CD1c-positive myeloid dendritic cell (primary cell): ENCODE results near the gene UGCG.
A peak's percentile ranks its signal among the peaks of the same experiment; 100 is the strongest.
"Not testable (repeated sequence)": the region's sequence is repeated elsewhere in the genome, so short reads cannot be mapped to it uniquely, and the experiment has no call there.

Experiments
- DNase-seq: peaks from one replicate; pipeline ENCODE4 v3.0.0-alpha.2; 2016; ENCODE audit errors: extremely low spot score

UGCG gene

GRCh38 chr9:111953444-111953843 is 56.8 kb downstream of the UGCG start:
- DNase-seq = peak; percentile 63

GRCh38 chr9:111955048-111955447 is 58.4 kb downstream of the UGCG start:
- no peak for DNase-seq

- DNase-seq = peak; percentile 89
These were observed 61.4 kb downstream of the UGCG start for GRCh38 chr9:111957856-111958631.

- peak; percentile 92 for DNase-seq
These were observed 63.1 kb downstream of the UGCG start for GRCh38 chr9:111959468-111960359.

GRCh38 chr9:111960485-111960884 is 63.9 kb downstream of the UGCG start:
- not testable (repeated sequence) for DNase-seq

- no peak for DNase-seq
These were observed 64.4 kb downstream of the UGCG start for GRCh38 chr9:111961009-111961408.

GRCh38 chr9:111961575-111961974 is 65.0 kb downstream of the UGCG start:
- no peak for DNase-seq

GRCh38 chr9:111962021-111962420 is 65.4 kb downstream of the UGCG start:
- DNase-seq = no peak

GRCh38 chr9:111963995-111964394 is 67.4 kb downstream of the UGCG start:
- DNase-seq = no peak

- DNase-seq = no peak
These were observed 69.0 kb downstream of the UGCG start for GRCh38 chr9:111965566-111966019.

GRCh38 chr9:111966124-111966723 is 69.6 kb downstream of the UGCG start:
- DNase-seq = no peak

GRCh38 chr9:111966861-111967291 is 70.3 kb downstream of the UGCG start:
- DNase-seq = no peak

GRCh38 chr9:111967621-111968020 is 71.0 kb downstream of the UGCG start:
- no peak for DNase-seq

- no peak for DNase-seq
These were observed 72.4 kb downstream of the UGCG start for GRCh38 chr9:111969061-111969460.

GRCh38 chr9:111969622-111970021 is 73.0 kb downstream of the UGCG start:
- DNase-seq = no peak

- DNase-seq = no peak
These were observed 74.2 kb downstream of the UGCG start for GRCh38 chr9:111970827-111971226.

GRCh38 chr9:111974092-111974681 is 77.6 kb downstream of the UGCG start:
- DNase-seq = no peak

GRCh38 chr9:111975709-111976108 is 79.1 kb downstream of the UGCG start:
- no peak for DNase-seq

- no peak for DNase-seq
These were observed 82.0 kb downstream of the UGCG start for GRCh38 chr9:111978616-111979015.

GRCh38 chr9:111979561-111979960 is 82.9 kb downstream of the UGCG start:
- DNase-seq = no peak

GRCh38 chr9:111980398-111980797 is 83.8 kb downstream of the UGCG start:
- DNase-seq = no peak

- no peak for DNase-seq
These were observed 86.9 kb downstream of the UGCG start for GRCh38 chr9:111983484-111983908.
